ENCODE data around the gene SLC6A9.
A peak's percentile ranks its signal among the peaks of the same experiment; 100 is the strongest.

SLC6A9 gene

DNA sequence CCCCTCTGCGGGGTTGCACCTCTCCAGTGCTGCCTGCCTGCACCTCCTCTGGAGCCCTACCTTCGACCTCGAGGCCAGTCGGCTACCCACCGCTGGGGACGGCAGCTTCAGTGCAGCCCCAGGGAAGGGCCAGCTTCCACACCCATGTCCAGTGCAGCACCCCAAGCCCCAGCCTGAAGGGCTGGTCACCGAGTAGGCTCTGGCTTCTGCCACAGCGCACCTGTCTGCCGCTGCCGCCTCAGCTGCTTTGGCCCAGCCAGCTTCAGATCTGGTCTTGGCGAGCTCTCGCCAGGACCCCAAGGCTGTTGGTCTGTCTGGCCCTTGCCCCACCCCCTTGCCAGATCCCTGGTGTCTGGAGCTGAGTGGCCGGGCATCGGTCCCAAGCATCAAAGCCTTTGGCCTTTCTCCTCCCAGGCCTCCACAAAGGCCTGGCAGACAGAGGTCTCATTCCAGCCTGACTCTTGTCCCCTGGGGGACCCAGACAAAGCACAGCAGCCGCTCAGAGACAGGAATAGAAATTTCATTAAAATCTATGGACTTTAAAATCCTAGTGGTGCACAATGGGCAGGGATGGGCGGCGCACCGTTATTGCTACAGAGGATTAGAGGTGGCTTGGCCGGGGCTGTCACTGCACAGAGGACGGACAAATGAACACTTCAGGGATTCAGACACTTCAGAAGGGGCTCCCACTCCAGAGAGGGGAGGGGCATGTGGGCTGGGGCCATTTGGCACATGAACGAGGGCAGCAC is 35.1 kb downstream of the SLC6A9 start:
- POLR2A ChIA-PET = no interaction called here
- TF ChIP-seq L3MBTL2 (conservative IDR thresholded peaks at IDR 0.05) (no peak), CTBP1 (IDR thresholded peaks at IDR 0.05; ENCODE audit: borderline replicate concordance) (no peak), SUZ12 (IDR thresholded peaks at IDR 0.05) (no peak), HDGF (IDR thresholded peaks at IDR 0.05; ENCODE audit: borderline replicate concordance) (no peak), ZNF384 (IDR thresholded peaks at IDR 0.05) (no peak), SP1 (IDR thresholded peaks at IDR 0.05) (no peak), LEF1 (IDR thresholded peaks at IDR 0.05; ENCODE audit: borderline replicate concordance) (no peak), FOXM1 (IDR thresholded peaks at IDR 0.05; ENCODE audit: borderline replicate concordance) (no peak), TARDBP (IDR thresholded peaks at IDR 0.05) (no peak)
- DNase-seq (ENCODE audit: extremely low spot score) = no peak
- CTCF ChIA-PET = interaction anchor here (1.2 to 1.4 kb wide), 2 partner anchors 18 to 52 kb away, joined by 5 to 6 read pairs; no protein-coding TSS in a partner anchor

DNA sequence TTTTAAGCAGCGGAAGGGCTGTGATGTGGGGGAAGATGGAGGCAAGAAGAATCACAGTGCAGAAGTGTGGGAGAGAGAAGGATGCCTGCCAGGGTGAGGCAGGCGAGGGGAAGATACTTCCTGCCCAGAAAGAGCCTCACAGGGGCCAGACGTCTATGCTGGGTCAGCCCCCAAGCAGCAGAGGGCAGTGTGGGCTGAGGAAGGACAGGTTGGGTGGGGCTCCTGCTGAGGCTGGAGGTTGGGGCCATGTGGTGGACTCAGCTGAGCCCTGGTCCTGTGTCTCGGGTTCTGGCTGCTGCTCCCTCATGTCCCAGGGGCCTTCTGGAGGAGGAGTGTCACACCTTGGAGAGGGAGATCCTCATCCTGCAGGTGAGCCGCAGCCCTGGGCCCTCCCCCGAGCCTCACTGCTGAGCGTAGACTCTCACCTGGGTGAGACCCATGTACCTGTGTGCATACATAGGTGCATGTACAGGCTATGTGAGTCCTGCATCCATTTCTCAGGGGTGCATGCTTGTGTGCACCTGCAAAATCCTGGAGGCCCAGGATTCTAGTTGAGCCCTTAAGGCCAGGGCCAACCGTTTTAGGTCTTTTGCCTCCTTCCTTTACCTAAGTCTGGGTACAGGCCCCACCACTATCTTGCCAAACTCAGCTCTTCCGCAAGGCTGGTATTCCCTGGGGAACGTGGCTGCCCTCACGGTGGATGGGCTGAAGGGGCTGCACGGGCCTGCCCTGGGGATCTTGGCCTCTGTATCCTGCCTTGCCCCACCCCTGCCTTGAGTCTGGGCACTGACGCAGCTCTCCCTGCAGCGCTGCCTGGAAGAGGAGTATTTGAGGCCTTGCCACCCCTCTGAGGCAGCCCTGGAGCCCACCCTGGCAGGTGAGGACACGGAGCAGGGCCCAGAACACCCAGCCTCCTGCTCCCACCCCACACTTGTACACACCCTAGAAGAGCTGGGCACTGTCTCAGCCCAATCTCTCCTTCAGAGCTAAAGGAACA is 36.2 kb downstream of the SLC6A9 start:
- ChIA-PET POLR2A (interaction anchor here (1.1 kb wide), 1 partner anchor 19 kb away, joined by 3 read pairs; no protein-coding TSS in a partner anchor), CTCF (interaction anchor here (1.2 to 1.4 kb wide), 2 partner anchors 19 to 53 kb away, joined by 5 to 6 read pairs; no protein-coding TSS in a partner anchor)
- peak; percentile 59 for DNase-seq (ENCODE audit: extremely low spot score)
- TF ChIP-seq BHLHE40 (IDR thresholded peaks at IDR 0.05; ENCODE audit: borderline replicate concordance) (no peak), CTBP1 (IDR thresholded peaks at IDR 0.05; ENCODE audit: borderline replicate concordance) (no peak), FOXA1 (IDR thresholded peaks at IDR 0.05) (no peak)

DNA sequence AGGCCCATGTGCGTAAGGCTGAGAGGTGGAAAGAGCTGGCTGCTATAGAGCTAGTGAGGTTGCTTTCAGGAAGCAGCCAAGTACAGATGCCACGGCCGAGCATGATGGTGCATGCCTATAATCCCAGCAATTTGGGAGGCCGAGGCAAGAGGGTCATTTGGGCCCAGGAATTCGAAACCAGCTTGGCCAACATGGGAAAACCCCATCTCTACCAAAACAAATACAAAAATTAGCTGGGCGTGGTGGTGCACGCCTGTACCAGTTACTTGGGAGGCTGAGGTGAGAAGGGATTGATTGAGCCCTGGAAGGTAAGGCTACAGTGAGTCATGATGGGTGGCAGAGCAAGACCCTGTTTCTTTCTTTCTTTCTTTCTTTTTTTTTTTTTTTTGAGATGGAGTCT is 37.2 kb downstream of the SLC6A9 start:
- no peak for DNase-seq (ENCODE audit: extremely low spot score)
- TF ChIP-seq CTBP1 (IDR thresholded peaks at IDR 0.05; ENCODE audit: borderline replicate concordance) (no peak), HDGF (IDR thresholded peaks at IDR 0.05; ENCODE audit: borderline replicate concordance) (no peak), L3MBTL2 (conservative IDR thresholded peaks at IDR 0.05) (no peak), SUZ12 (IDR thresholded peaks at IDR 0.05) (no peak), ELF4 (IDR thresholded peaks at IDR 0.05) (no peak)
- POLR2A ChIA-PET = interaction anchor here (1.1 kb wide), 1 partner anchor 18 kb away, joined by 3 read pairs; no protein-coding TSS in a partner anchor
- CTCF ChIA-PET = interaction anchor here (2.2 kb wide), 1 partner anchor 53 kb away, joined by 7 read pairs; no protein-coding TSS in a partner anchor

DNA sequence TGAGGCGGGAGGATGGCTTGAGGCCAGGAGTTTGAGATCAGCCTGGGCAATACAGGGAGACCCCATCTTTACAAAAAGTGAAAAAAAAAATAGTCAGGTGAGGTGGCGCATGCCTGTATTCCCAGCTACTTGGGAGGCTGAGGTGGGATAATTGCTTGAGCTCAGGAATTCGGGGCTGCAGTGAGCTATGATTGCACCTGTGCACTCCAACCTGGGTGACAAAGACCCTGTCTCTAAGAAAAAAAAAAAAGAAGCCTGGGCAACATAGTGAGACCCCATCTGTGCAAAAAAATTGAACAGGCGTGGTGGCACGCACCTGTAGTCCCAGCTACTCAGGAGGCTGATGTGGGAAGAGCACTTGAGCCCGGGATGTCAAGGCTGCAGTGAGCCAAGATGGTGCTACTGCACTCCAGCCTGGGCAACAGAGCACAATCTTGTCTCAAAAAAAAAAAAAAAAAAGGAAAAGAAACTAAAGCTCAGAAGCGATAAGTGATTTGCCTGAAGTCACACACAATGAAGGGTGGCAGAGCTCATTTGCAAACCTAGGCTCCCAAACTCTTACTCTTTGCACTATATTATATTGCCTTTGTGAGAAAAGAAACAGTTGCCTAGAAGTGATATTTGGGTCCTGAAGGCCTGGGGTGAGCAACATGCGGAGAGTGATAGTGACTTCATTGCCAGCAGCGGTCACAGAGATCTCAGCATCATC is 37.9 kb downstream of the SLC6A9 start:
- DNase-seq (ENCODE audit: extremely low spot score) = no peak
- no peak for TF ChIP-seq FOXK2 (IDR thresholded peaks at IDR 0.05)
- no peak for TF ChIP-seq BHLHE40 (IDR thresholded peaks at IDR 0.05; ENCODE audit: borderline replicate concordance)
- no peak for TF ChIP-seq L3MBTL2 (conservative IDR thresholded peaks at IDR 0.05)
- TF ChIP-seq HDGF (IDR thresholded peaks at IDR 0.05; ENCODE audit: borderline replicate concordance) = no peak
- TF ChIP-seq SUZ12 (IDR thresholded peaks at IDR 0.05) = no peak
- TF ChIP-seq FOXM1 (IDR thresholded peaks at IDR 0.05; ENCODE audit: borderline replicate concordance) = no peak
- TF ChIP-seq ZNF384 (IDR thresholded peaks at IDR 0.05) = no peak
- no peak for TF ChIP-seq SP1 (IDR thresholded peaks at IDR 0.05)
- TF ChIP-seq ARNT (IDR thresholded peaks at IDR 0.05) = no peak
- no peak for TF ChIP-seq TARDBP (IDR thresholded peaks at IDR 0.05)
- TF ChIP-seq FOXA1 (IDR thresholded peaks at IDR 0.05) = no peak
- no peak for TF ChIP-seq NFRKB (IDR thresholded peaks at IDR 0.05)
- CTCF ChIA-PET = interaction anchor here (0.6 to 2.2 kb wide), 5 partner anchors 13 to 659 kb away, joined by 3 to 7 read pairs (median 3); no protein-coding TSS in a partner anchor
- POLR2A ChIA-PET = no interaction called here

DNA sequence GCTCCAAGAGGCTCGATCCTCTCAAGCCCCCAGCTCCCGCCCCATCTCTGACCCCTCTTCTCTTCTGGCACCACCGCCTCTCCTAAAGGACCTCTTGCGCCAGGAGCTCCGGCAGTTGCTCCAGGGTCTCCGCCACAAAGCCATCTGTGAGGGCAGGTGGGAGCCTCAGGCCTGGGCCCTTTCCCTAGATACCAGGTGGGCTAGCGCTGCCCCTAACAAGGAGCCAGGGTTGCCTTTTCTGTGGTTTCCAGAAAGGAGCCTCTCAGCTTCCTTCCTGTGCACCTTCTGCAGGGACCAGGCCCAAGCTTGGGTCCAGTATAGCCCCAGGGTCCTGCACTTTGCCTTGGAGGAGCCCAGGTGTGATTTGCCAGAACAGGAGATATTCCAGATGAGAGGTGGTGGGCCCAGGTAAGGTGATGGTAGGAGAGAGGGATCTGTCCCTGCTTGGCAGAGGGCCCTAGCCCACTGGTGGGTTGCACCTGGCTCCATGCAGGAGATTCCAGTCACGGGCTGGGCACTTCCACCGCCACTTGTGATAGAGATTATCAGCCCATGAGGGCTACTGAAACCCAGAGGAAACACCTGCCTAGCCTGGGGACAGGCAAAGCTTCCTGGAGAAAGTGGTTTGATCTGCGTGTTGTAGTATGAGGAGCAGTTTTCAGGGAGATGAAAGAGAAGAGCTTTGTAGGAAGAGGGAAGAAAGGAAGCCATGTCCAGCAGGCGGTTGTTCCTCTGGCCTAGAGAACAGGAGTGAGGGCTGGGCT is 38.8 kb downstream of the SLC6A9 start:
- ChIA-PET POLR2A (interaction anchor here (0.8 to 1.5 kb wide), 4 partner anchors 14 to 639 kb away, joined by 3 to 5 read pairs (median 4); partner anchors contain the start of gene IPO13), CTCF (interaction anchor here (0.8 to 2.2 kb wide), 5 partner anchors 14 to 57 kb away, joined by 3 to 7 read pairs (median 5); no protein-coding TSS in a partner anchor)
- DNase-seq (ENCODE audit: extremely low spot score) = no peak
- TF ChIP-seq ARNT (IDR thresholded peaks at IDR 0.05) (no peak), LEF1 (IDR thresholded peaks at IDR 0.05; ENCODE audit: borderline replicate concordance) (no peak), NFRKB (IDR thresholded peaks at IDR 0.05) (no peak)

DNA sequence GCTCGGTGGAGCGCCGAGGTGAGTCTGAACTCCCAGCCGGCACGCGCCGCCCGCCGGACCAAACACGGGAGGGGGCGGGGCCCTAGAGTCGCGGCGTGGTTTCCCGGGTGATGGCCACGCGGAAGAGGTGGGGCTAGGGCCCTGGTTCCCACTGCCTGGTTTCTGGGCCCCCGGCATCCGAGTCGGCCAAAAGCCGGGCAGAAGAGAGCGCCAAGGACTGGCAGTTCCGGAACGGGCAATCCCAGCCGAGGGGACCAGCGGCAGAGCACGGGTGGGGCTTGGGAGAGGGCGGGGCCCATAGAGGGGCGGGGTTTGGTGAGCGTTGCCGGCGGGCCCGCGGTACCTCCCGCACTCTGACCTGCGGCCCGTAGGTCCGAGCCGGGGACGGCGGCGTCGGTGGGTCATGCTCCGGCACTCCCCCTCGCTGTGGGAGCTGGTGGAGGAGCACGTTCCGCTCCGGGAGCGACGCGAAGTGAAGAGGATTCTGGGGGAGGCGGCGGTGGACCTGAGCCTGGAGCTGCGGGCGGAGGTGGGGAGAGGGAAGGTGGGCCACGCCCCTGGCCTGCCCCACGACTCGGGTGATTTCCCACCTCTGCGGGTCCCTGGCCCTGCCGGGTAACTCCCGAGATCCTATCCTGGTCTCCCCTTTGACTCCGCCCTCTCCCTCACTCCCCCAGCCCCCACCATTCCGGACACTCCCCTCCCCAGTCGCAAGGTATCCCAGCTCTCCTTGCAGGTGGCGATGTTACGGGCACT is 39.6 kb downstream of the SLC6A9 start, which contains the start of gene CCDC24:
CCDC24 (plus strand) TSS at position 124 of the 756 bp plus-strand sequence; CDS start at position 404, 280 bp downstream.
- POLR2A ChIA-PET = interaction anchor here (0.8 to 1.5 kb wide), 4 partner anchors 14 to 640 kb away, joined by 3 to 5 read pairs (median 4); partner anchors contain the start of gene IPO13
- TF ChIP-seq L3MBTL2 (conservative IDR thresholded peaks at IDR 0.05) (peak; percentile 33), ELF4 (IDR thresholded peaks at IDR 0.05) (no peak)
- DNase-seq (ENCODE audit: extremely low spot score) = peak; percentile 70
- CTCF ChIA-PET = interaction anchor here (0.8 to 1.8 kb wide), 3 partner anchors 15 to 57 kb away, joined by 3 to 6 read pairs (median 5); no protein-coding TSS in a partner anchor
